ENCODE measurements around the gene GNAI3. TPM values are rescaled to one million over a fixed set of nuclear protein-coding genes. Genes with fewer than 3 reads are reported as not detected.

GNAI3 gene
- total and polyA plus RNA-seq, 3 experiments from 2014 or later: 8.6 to 9.9 (median 9.8) TPM

- peaks cover 45% of the 10 kb centered on the region for H3K4me1 ChIP-seq (ENCODE audit: insufficient read depth, low read length)
- Mint-ChIP-seq H3K9me3 (no peaks in the 10 kb centered on the region), H3K27me3 (no peaks in the 10 kb centered on the region), H3K36me3 (peaks cover 0 to 14% (median 6%) of the 10 kb centered on the region in 3 donors), H3K4me3 (no peak overlapping the region), H3K27ac (no peak overlapping the region), H3K4me1 (peaks cover 73 to 91% (median 91%) of the 10 kb centered on the region in 3 donors)
- H3K36me3 ChIP-seq (ENCODE audit: insufficient read depth, low read length): no peaks in the 10 kb centered on the region
- no peak overlapping the region for H3K27ac ChIP-seq (ENCODE audit: low read depth, low read length)
- no peak for DNase-seq
- H3K4me3 ChIP-seq (ENCODE audit: low read length): no peak overlapping the region
- POLR2A ChIA-PET: no interaction called here
- CTCF ChIA-PET: no interaction called here
- no peaks in the 10 kb centered on the region for H3K9me3 ChIP-seq (ENCODE audit: low read length)
- H3K27me3 ChIP-seq (ENCODE audit: insufficient read depth, low read length, poor library complexity, severe bottlenecking): no peaks in the 10 kb centered on the region
These were observed 8.1 kb downstream of the GNAI3 start for GRCh38 chr1:109556563-109556962.

DNA sequence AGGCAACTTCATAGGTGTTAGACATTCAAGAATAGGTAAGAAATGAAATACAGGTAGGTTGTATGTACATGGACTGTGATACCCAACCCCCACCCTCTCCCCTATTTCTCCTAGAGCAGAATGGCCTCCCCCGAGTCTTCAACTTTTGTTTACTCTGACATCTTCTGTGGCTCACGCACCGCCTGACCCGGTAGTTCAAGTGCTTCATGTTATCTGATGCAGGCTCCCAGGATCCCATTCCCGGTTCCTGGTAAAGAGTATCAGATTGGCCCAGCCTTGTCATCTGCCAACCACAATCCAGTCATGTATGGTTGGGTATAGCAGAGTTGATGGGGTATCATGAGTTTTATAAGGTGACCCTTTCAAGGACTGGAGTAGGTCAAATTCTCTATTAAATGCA, 9.1 kb downstream of the GNAI3 start:
- H3K27me3 Mint-ChIP-seq: no peaks in the 10 kb centered on the region
- DNase-seq: no peak
- H3K27ac ChIP-seq (ENCODE audit: low read depth, low read length): no peak overlapping the region
- peaks cover 0 to 12% (median 8%) of the 10 kb centered on the region in 3 donors for H3K36me3 Mint-ChIP-seq
- ChIA-PET POLR2A (no interaction called here), CTCF (no interaction called here)
- peaks cover 47% of the 10 kb centered on the region for H3K4me1 ChIP-seq (ENCODE audit: insufficient read depth, low read length)
- H3K4me1 Mint-ChIP-seq: peaks cover 79 to 96% (median 95%) of the 10 kb centered on the region in 3 donors
- H3K27ac Mint-ChIP-seq: no peak overlapping the region
- H3K4me3 ChIP-seq (ENCODE audit: low read length): no peak overlapping the region
- no peaks in the 10 kb centered on the region for H3K9me3 Mint-ChIP-seq
- H3K27me3 ChIP-seq (ENCODE audit: insufficient read depth, low read length, poor library complexity, severe bottlenecking): no peaks in the 10 kb centered on the region
- no peaks in the 10 kb centered on the region for H3K36me3 ChIP-seq (ENCODE audit: insufficient read depth, low read length)
- no peaks in the 10 kb centered on the region for H3K9me3 ChIP-seq (ENCODE audit: low read length)
- no peak overlapping the region for H3K4me3 Mint-ChIP-seq

DNA sequence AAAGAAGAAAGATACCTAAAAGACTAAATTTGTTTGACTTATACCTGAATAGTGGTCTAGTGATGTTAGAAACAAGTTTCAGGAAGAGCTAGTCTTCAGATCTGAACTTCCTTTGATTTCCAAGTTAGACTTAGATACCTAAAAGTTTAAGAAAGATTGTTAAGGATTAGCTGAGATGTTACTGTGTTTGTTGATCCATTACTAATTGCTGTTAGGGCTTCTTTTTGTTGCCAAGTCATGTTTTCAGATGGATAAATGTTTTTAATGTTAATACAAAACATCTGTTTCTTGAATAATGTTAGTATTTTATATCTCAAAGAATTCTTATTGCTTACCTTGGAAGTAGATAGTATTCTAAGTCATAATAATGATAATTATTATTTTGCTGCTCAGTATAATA, 11.6 kb downstream of the GNAI3 start:
- Mint-ChIP-seq H3K4me1 (peaks cover 76 to 94% (median 92%) of the 10 kb centered on the region in 3 donors), H3K4me3 (peak overlapping the region in 3 of 7 donors; percentile 22 to 30 (median 28)), H3K27me3 (no peaks in the 10 kb centered on the region), H3K36me3 (peaks cover 0 to 8% (median 4%) of the 10 kb centered on the region in 3 donors), H3K9me3 (no peaks in the 10 kb centered on the region), H3K27ac (peak overlapping the region in 1 of 8 donors; percentile 57)
- peaks cover 47% of the 10 kb centered on the region for H3K4me1 ChIP-seq (ENCODE audit: insufficient read depth, low read length)
- H3K36me3 ChIP-seq (ENCODE audit: insufficient read depth, low read length): no peaks in the 10 kb centered on the region
- ChIA-PET POLR2A (no interaction called here), CTCF (interaction anchor here (1.8 to 2.3 kb wide), 2 partner anchors 14 to 70 kb away, joined by 5 to 7 read pairs; no protein-coding TSS in a partner anchor)
- no peak overlapping the region for H3K4me3 ChIP-seq (ENCODE audit: low read length)
- no peak overlapping the region for H3K27ac ChIP-seq (ENCODE audit: low read depth, low read length)
- no peak for DNase-seq
- no peaks in the 10 kb centered on the region for H3K9me3 ChIP-seq (ENCODE audit: low read length)
- H3K27me3 ChIP-seq (ENCODE audit: insufficient read depth, low read length, poor library complexity, severe bottlenecking): no peaks in the 10 kb centered on the region

DNA sequence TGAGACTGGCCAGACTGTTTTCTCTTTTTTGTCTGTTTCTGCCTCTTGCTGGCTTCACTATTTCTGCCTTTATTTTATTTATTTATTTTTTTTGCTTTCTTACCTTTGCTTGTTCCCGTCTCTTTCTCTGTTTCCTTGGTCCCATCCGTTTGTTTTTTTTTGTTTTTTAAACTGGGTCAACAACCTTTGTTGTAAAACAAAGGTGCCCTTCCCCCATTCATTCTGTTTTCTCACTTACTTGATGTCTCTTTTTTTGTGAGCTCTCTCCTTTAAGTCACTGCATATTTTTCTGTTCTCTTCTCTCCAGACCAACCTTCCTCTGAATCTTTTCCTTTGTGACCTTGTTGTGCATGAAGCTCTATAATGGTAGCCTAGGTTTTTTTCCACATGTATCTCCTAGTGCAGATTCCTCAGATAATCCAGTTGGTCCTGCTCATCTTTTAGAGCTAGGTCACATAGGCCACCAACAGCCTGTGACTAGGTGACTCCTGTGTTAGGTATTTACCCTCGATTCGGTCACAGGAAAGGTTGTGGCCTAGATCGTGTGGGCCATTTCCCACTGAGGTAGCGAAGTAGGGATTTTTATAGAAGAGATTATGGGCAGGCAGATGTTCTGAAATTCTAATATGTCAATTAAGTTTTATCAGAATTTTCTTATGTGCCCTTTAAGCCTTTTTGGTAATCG, 15.9 kb downstream of the GNAI3 start:
- no peaks in the 10 kb centered on the region for H3K27me3 ChIP-seq (ENCODE audit: insufficient read depth, low read length, poor library complexity, severe bottlenecking)
- H3K4me3 ChIP-seq (ENCODE audit: low read length): no peak overlapping the region
- H3K27ac ChIP-seq (ENCODE audit: low read depth, low read length): no peak overlapping the region
- no peaks in the 10 kb centered on the region for H3K36me3 ChIP-seq (ENCODE audit: insufficient read depth, low read length)
- H3K4me1 ChIP-seq (ENCODE audit: insufficient read depth, low read length): peaks cover 41% of the 10 kb centered on the region
- no peaks in the 10 kb centered on the region for H3K9me3 ChIP-seq (ENCODE audit: low read length)
- Mint-ChIP-seq H3K27ac (peak overlapping the region; percentile 1 to 67 (median 34)), H3K36me3 (peaks cover 0 to 5% (median 2%) of the 10 kb centered on the region in 3 donors), H3K9me3 (no peaks in the 10 kb centered on the region), H3K27me3 (no peaks in the 10 kb centered on the region), H3K4me1 (peaks cover 66 to 76% (median 67%) of the 10 kb centered on the region in 3 donors), H3K4me3 (peak overlapping the region in 2 of 7 donors; percentile 19 to 28)
- ChIA-PET CTCF (interaction anchor here (1.1 kb wide), 1 partner anchor 60 kb away, joined by 4 read pairs; no protein-coding TSS in a partner anchor), POLR2A (interaction anchor here (2.0 kb wide), 1 partner anchor 15 kb away, joined by 4 read pairs; no protein-coding TSS in a partner anchor)
- DNase-seq: no peak

GRCh38 chr1:109565241-109565640, 16.8 kb downstream of the GNAI3 start:
- Mint-ChIP-seq H3K4me3 (peak overlapping the region in 1 of 7 donors; percentile 5), H3K9me3 (no peaks in the 10 kb centered on the region), H3K27me3 (no peaks in the 10 kb centered on the region), H3K36me3 (peaks cover 0 to 3% (median 2%) of the 10 kb centered on the region in 3 donors), H3K27ac (peak overlapping the region in 3 of 8 donors; percentile 9 to 19 (median 17)), H3K4me1 (peaks cover 57 to 68% (median 57%) of the 10 kb centered on the region in 3 donors)
- Histone ChIP-seq H3K27me3 (ENCODE audit: insufficient read depth, low read length, poor library complexity, severe bottlenecking) (no peaks in the 10 kb centered on the region), H3K4me1 (ENCODE audit: insufficient read depth, low read length) (peaks cover 32% of the 10 kb centered on the region), H3K27ac (ENCODE audit: low read depth, low read length) (no peak overlapping the region), H3K36me3 (ENCODE audit: insufficient read depth, low read length) (no peaks in the 10 kb centered on the region), H3K9me3 (ENCODE audit: low read length) (no peaks in the 10 kb centered on the region), H3K4me3 (ENCODE audit: low read length) (no peak overlapping the region)
- no peak for DNase-seq
- ChIA-PET POLR2A (no interaction called here), CTCF (interaction anchor here (1.1 kb wide), 1 partner anchor 59 kb away, joined by 4 read pairs; no protein-coding TSS in a partner anchor)

DNA sequence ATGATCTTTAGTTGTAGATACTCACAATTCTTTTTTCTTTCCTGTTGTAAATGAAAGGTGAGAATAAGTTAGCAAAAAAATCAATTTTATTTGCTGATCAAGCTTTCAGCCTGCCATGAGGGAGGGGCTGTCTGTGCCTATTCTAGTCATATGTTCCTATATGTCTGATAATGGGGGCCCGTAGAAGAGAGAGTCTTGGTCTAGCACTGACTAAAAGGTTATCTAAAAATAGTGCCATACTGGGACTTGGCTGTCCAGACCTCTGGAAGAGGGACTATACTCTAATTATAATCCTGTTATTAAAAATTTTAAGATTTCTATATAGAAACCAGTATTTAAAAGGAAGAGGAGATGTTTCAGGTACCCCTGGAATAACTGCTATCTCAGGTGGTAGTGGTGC, 18.6 kb downstream of the GNAI3 start:
- H3K27ac ChIP-seq (ENCODE audit: low read depth, low read length): no peak overlapping the region
- no peaks in the 10 kb centered on the region for H3K9me3 Mint-ChIP-seq
- ChIA-PET POLR2A (no interaction called here), CTCF (no interaction called here)
- no peak overlapping the region for H3K4me3 ChIP-seq (ENCODE audit: low read length)
- peaks cover 39 to 51% (median 40%) of the 10 kb centered on the region in 3 donors for H3K4me1 Mint-ChIP-seq
- no peak for DNase-seq
- H3K4me1 ChIP-seq (ENCODE audit: insufficient read depth, low read length): peaks cover 18% of the 10 kb centered on the region
- peaks cover 0 to 2% (median 1%) of the 10 kb centered on the region in 3 donors for H3K36me3 Mint-ChIP-seq
- H3K4me3 Mint-ChIP-seq: no peak overlapping the region
- H3K27me3 Mint-ChIP-seq: no peaks in the 10 kb centered on the region
- no peaks in the 10 kb centered on the region for H3K27me3 ChIP-seq (ENCODE audit: insufficient read depth, low read length, poor library complexity, severe bottlenecking)
- H3K36me3 ChIP-seq (ENCODE audit: insufficient read depth, low read length): no peaks in the 10 kb centered on the region
- H3K27ac Mint-ChIP-seq: peak overlapping the region in 1 of 8 donors; percentile 12
- H3K9me3 ChIP-seq (ENCODE audit: low read length): no peaks in the 10 kb centered on the region

DNA sequence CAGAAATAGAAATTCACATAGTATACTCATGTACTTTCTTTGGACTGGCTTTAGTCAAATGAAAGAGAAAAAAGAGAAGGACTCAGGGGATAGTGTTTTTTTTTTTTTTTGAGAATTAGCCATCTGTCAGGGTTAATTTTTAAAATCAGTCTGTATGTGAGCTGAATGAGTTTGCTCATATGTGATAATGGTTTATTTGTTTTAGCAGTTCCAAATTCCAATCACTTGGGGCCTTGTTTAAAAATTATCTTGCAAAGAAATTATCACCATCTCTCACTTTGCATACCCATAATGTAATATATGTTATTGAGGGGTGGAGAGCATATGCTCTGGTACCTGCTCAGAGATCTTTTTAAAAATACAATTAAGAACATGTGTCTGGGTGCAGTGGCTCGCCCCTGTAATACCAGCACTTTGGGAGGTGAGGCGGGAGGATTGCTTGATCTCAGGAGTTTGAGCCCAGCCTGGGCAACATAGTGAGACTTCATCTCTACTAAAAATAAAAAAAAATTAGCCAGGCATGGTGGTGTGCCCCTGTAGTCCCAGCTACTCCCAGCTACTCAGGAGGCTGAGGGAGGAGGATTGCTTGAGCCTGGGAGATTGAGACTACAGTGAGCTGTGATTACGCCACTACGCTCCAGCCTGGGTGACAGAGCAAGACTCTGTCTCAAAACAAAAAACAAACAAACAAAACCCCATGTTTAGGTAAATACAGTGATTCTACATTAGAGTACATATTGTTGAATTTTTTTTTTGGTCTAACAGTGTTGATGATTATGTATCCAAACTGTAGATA, 19.7 kb downstream of the GNAI3 start:
- CTCF ChIA-PET: interaction anchor here (0.9 kb wide), 1 partner anchor 20 kb away, joined by 4 read pairs; the partner anchor contains the start of gene GNAI3
- H3K4me3 ChIP-seq (ENCODE audit: low read length): no peak overlapping the region
- peaks cover 39 to 49% (median 39%) of the 10 kb centered on the region in 3 donors for H3K4me1 Mint-ChIP-seq
- H3K27ac ChIP-seq (ENCODE audit: low read depth, low read length): no peak overlapping the region
- H3K27me3 Mint-ChIP-seq: no peaks in the 10 kb centered on the region
- H3K36me3 Mint-ChIP-seq: peaks cover 0 to 4% (median 1%) of the 10 kb centered on the region in 3 donors
- no peaks in the 10 kb centered on the region for H3K36me3 ChIP-seq (ENCODE audit: insufficient read depth, low read length)
- H3K9me3 Mint-ChIP-seq: no peaks in the 10 kb centered on the region
- peak overlapping the region in 1 of 7 donors; percentile 15 for H3K4me3 Mint-ChIP-seq
- peak overlapping the region in 6 of 8 donors; percentile 14 to 48 (median 25) for H3K27ac Mint-ChIP-seq
- POLR2A ChIA-PET: no interaction called here
- peaks cover 18% of the 10 kb centered on the region for H3K4me1 ChIP-seq (ENCODE audit: insufficient read depth, low read length)
- H3K27me3 ChIP-seq (ENCODE audit: insufficient read depth, low read length, poor library complexity, severe bottlenecking): no peaks in the 10 kb centered on the region
- no peak for DNase-seq
- no peaks in the 10 kb centered on the region for H3K9me3 ChIP-seq (ENCODE audit: low read length)
